PC-9 (cell line): ENCODE results near the gene STX8. TPM values are rescaled to one million over a fixed set of nuclear protein-coding genes. Genes with fewer than 3 reads are reported as not detected.

Experiments used
- BruUV-seq: library from RNA; stranded (reverse); fragments of 400-500 nt; replicated peaks from 2 replicates; lab custom pipeline; 2021; lab: Mats Ljungman, UMichigan
- CTCF ChIA-PET: fragments of 300-600 bp; sonication (Branson Sonifier 250); formaldehyde crosslinking; loops from one replicate; lab custom pipeline; 2022; ENCODE audit warnings: antibody characterized with exemption; lab: Charles Lee
- POLR2A ChIA-PET: fragments of 300-600 bp; sonication (Branson Sonifier 250); formaldehyde crosslinking; loops from one replicate; lab custom pipeline; 2022; ENCODE audit warnings: antibody characterized with exemption; ENCODE audit not compliant: unreplicated experiment; lab: Charles Lee
- DNase-seq, 2 experiments: peaks; one replicate each; pipeline versions ENCODE4 v3.0.0 to v3.0.0-alpha.2; 2015 to 2022; ENCODE audit warnings: mixed read lengths in 1 of 2
- H2AFZ ChIP-seq: fragments of 200-600 bp; sonication (generic); 2 replicates; pipeline ENCODE4 v1.8.1; 2017; ENCODE audit warnings: antibody characterized with exemption
- H3F3A ChIP-seq: fragments of 200-600 bp; sonication (generic); 2 replicates; pipeline ENCODE4 v1.8.1; 2017; ENCODE audit warnings: antibody characterized with exemption, mild to moderate bottlenecking, low read depth; ENCODE audit not compliant: insufficient read depth
- H3K27ac ChIP-seq: fragments of 200-600 bp; sonication (generic); 2 replicates; pipeline ENCODE4 v1.6.1; 2016; ENCODE audit warnings: mixed run types
- H3K27me3 ChIP-seq: fragments of 200-600 bp; sonication (generic); 2 replicates; pipeline ENCODE4 v1.6.1; 2016; ENCODE audit warnings: low read depth, mixed run types; ENCODE audit not compliant: insufficient read depth
- H3K36me3 ChIP-seq: fragments of 200-600 bp; sonication (generic); 2 replicates; pipeline ENCODE4 v1.6.1; 2016; ENCODE audit warnings: low read depth, mixed run types
- H3K4me1 ChIP-seq: fragments of 200-600 bp; sonication (generic); replicated peaks from 2 replicates; pipeline ENCODE4 v1.6.1; 2016; ENCODE audit warnings: mixed run types; ENCODE audit not compliant: insufficient read depth
- H3K4me2 ChIP-seq: fragments of 200-600 bp; sonication (generic); 2 replicates; pipeline ENCODE4 v1.6.1; 2017; ENCODE audit warnings: mixed run types
- H3K4me3 ChIP-seq: fragments of 200-600 bp; sonication (generic); 2 replicates; pipeline ENCODE4 v1.6.1; 2016; ENCODE audit warnings: mixed run types
- H3K79me2 ChIP-seq: fragments of 200-600 bp; sonication (generic); 2 replicates; pipeline ENCODE4 v1.6.1; 2017; ENCODE audit warnings: low read depth, mixed run types
- H3K9me2 ChIP-seq: fragments of 200-600 bp; sonication (generic); 2 replicates; pipeline ENCODE4 v1.8.1; 2017; ENCODE audit warnings: mild to moderate bottlenecking; ENCODE audit not compliant: insufficient read depth
- H3K9me3 ChIP-seq: fragments of 200-600 bp; sonication (generic); 2 replicates; pipeline ENCODE4 v1.8.1; 2016; ENCODE audit warnings: low read depth; ENCODE audit not compliant: insufficient read depth
- H4K20me1 ChIP-seq: fragments of 200-600 bp; sonication (generic); 2 replicates; pipeline ENCODE4 v1.8.1; 2017; ENCODE audit not compliant: insufficient read depth
- CTCF ChIP-seq: fragments of 200-600 bp; sonication (generic); conservative IDR thresholded peaks from 2 replicates; pipeline ENCODE4 v1.6.1; 2017; ENCODE audit warnings: mixed run types, antibody characterized with exemption, mild to moderate bottlenecking, moderate library complexity
- EZH2 ChIP-seq: fragments of 200-600 bp; sonication (generic); IDR thresholded peaks from 2 replicates; pipeline ENCODE4 v1.8.0; 2017; ENCODE audit warnings: antibody characterized with exemption, low read depth
- intact Hi-C: fragments of 100-400 bp; cut with micrococcal nuclease; formaldehyde crosslinking; loops from one replicate; pipeline ENCODE4 v1.10.0; 2022; ENCODE audit not compliant: unreplicated experiment
- total RNA-seq: library from RNA; stranded (reverse); gene quantifications from 2 replicates; pipeline ENCODE4 v1.2.3, GENCODE V29; 2021

STX8 gene
- total RNA-seq, 1 experiment from 2014 or later: 60.6 TPM

- Histone ChIP-seq H3K4me1 (no peaks in the 10 kb centered on the region), H3K79me2 (no peaks in the 10 kb centered on the region), H3K27me3 (no peaks in the 10 kb centered on the region), H2AFZ (no peak overlapping the region), H3K36me3 (no peaks in the 10 kb centered on the region), H3K4me3 (no peak overlapping the region), H3K4me2 (no peak overlapping the region), H3K9me2 (no peaks in the 10 kb centered on the region), H3K9me3 (no peaks in the 10 kb centered on the region), H4K20me1 (no peaks in the 10 kb centered on the region), H3K27ac (no peak overlapping the region), H3F3A (no peaks in the 10 kb centered on the region)
- no TSS peak for BruUV-seq
- POLR2A ChIA-PET: no interaction called here
- CTCF ChIA-PET: no interaction called here
- intact Hi-C loops: no loop called here
- DNase-seq: no peak
- TF ChIP-seq EZH2 (no peak), CTCF (no peak)
These were observed 107.1 kb downstream of the STX8 start for GRCh38 chr17:9468532-9468931.

- Histone ChIP-seq H3K4me3 (no peak overlapping the region), H2AFZ (no peak overlapping the region), H3F3A (no peaks in the 10 kb centered on the region), H3K27ac (no peak overlapping the region), H3K4me1 (no peaks in the 10 kb centered on the region), H3K4me2 (no peak overlapping the region), H4K20me1 (no peaks in the 10 kb centered on the region), H3K36me3 (no peaks in the 10 kb centered on the region), H3K27me3 (no peaks in the 10 kb centered on the region), H3K9me2 (no peaks in the 10 kb centered on the region), H3K79me2 (no peaks in the 10 kb centered on the region), H3K9me3 (no peaks in the 10 kb centered on the region)
- no peak for TF ChIP-seq EZH2
- no peak for TF ChIP-seq CTCF
- BruUV-seq: no TSS peak
- ChIA-PET POLR2A (no interaction called here), CTCF (no interaction called here)
- DNase-seq: no peak
- intact Hi-C loops: no loop called here
These were observed 108.1 kb downstream of the STX8 start for GRCh38 chr17:9467518-9467917.

GRCh38 chr17:9465210-9465921, 110.3 kb downstream of the STX8 start:
- no peak overlapping the region for H2AFZ ChIP-seq
- no peaks in the 10 kb centered on the region for H3K27me3 ChIP-seq
- ChIA-PET CTCF (no interaction called here), POLR2A (no interaction called here)
- H3F3A ChIP-seq: no peaks in the 10 kb centered on the region
- no peaks in the 10 kb centered on the region for H4K20me1 ChIP-seq
- no peaks in the 10 kb centered on the region for H3K79me2 ChIP-seq
- no TSS peak for BruUV-seq
- H3K27ac ChIP-seq: no peak overlapping the region
- H3K36me3 ChIP-seq: no peaks in the 10 kb centered on the region
- no peak overlapping the region for H3K4me3 ChIP-seq
- no peak for DNase-seq
- no peak overlapping the region for H3K4me2 ChIP-seq
- TF ChIP-seq CTCF (no peak), EZH2 (no peak)
- H3K4me1 ChIP-seq: no peaks in the 10 kb centered on the region
- intact Hi-C loops: no loop called here
- H3K9me3 ChIP-seq: no peaks in the 10 kb centered on the region
- H3K9me2 ChIP-seq: no peaks in the 10 kb centered on the region
